ENCODE data around the gene EXD2.
"Not testable (repeated sequence)": the region's sequence is repeated elsewhere in the genome, so short reads cannot be mapped to it uniquely, and the experiment has no call there.

The EXD2 gene

DNA sequence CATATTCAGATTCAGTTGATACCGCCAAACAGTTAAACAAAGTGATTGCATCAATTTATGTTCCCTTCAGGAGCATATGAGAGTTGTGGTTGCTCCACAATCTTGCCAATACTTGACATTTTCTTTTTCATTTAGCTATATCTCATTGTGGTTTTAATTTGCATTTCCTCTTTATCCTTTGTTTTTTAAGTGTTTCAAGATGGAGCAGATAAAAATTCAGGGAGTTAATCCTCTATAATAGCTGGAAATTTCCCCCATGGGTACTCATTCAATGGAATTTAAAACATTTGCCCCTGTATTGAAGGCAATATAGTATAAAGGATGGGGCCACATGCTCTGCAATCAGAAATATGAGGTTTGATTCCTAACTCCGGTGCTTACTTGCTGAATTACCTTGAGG, 1.1 kb upstream of the EXD2 start:
- H3K4me3 ChIP-seq (ENCODE audit: low read depth, low read length), result no peak overlapping the region

DNA sequence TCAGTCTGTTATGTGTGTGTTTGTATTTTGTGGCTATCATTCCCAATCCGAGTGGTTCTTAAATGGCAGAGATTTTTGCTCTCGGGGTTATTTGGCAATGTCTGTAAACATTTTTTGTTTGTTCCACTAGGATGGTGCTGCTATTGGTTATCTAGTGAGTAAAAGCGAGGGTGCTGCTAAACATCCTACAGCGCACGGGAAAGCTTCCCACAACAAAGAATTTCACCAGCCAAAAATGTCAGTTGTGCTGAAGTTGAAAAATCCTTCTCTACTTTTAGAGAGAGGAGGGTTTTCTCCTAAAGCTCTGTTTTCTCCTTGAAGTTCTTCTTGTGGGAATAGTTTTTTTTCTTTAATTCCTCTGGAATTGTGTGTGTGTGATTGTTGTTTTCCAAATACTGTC, 2.4 kb downstream of the EXD2 start:
- no peak overlapping the region for H3K4me3 ChIP-seq (ENCODE audit: low read depth, low read length)

DNA sequence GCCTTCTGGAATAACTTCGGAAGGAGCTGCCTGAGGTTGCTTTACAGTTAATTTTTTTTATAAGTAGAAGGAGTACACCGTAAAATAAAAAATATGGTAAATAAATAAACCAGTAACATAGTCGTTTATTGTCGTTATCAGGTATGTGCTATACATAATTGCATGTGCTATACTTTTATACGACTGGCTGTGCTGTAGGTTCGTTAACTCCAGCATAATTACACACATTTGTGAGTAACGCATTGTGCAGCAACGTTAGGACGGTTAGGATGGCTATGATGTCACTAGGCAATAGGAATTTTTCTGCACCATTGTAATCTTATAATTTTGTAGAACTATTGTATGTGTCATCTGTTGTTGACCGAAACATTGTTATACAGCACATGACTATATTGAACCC, 8.5 kb downstream of the EXD2 start:
- H3K4me3 ChIP-seq (ENCODE audit: low read depth, low read length), result no peak overlapping the region

DNA sequence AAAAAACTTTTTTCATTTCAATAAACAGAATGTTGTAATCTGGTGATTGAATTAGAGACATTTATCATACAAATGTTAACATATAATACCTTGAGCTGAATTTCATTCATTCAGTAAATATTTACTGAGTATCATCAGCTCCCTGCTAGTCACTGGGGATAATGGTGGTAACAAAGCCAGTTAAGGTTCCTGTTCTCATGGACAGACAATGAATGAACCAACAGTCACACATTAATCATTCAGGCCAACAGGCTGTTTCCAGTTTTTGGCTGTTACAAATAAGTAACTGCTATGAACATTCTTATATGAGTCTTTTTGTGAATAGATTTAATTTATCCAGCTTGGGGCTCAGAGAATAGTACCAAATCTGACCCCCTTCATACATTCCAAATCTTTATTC, 13.5 kb downstream of the EXD2 start:
- no peak overlapping the region for H3K4me3 ChIP-seq (ENCODE audit: low read depth, low read length)

DNA sequence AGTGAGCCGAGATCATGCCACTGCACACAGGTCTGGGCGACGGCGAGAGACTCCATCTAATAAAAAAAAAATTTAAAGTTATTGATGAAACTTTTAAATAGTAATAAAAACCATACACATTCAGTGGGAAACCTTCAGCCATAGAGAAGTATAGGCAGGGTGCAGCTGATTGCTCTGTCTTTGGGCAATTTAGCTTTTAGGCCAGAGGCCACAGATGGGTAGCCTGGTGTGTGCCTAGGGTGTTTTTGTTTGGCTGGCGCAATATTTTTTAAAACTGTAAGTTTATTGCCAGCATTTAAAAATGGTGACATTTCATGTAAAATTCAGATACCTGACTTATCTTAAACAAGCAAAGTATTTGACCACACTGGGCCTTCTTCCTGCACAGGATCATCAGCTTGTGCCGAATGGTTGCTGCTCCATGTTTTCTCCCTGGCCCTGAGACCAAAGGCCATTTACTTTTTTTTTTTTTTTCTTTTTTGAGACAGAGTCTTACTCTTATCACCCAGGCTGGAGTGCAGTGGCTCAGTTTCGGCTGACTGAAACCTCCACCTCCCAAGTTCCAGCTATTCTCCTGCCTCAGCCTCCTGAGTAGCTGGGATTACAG, 16.2 kb downstream of the EXD2 start:
- H3K4me3 ChIP-seq (ENCODE audit: low read depth, low read length), result no peak overlapping the region

DNA sequence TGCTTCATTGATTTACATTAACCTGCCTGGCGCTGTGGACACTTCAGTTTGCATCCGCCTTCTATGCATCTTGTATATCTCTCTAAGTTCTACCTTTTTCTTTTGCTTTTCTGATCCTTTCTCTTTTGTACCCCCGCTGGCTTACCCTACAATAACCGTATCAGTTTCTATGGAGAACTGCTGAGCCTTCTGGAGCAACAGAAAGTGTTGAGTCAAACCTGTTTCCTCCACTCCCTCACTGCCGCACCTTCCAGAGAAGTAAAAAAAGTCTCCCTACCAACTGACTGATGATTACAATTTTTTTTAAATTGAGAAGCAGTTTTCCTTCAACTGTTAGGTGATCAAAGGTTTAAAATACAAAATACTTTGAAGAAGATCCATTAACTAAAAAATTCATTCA, 17.4 kb downstream of the EXD2 start:
- H3K4me3 ChIP-seq (ENCODE audit: low read depth, low read length), result no peak overlapping the region

DNA sequence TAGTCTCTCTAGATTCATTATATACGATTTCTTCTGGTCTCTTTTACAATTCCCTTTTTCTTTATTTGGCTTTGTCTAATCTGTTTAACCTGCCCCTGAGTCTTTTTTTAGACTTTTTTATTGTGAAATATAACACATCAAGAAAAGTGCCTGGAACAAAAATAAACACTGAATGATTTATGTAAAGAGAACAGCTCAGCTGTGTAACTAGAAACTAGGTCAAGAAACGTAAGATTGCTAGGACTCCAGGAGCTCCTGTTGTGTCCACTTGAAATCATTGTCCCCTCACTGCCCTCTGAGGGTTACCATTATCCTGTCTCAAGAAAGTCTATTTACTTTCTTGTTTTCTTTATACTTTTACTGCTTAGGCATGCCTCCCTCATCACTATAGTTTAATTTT, 23.1 kb downstream of the EXD2 start:
- H3K4me3 ChIP-seq (ENCODE audit: low read depth, low read length), result no peak overlapping the region

DNA sequence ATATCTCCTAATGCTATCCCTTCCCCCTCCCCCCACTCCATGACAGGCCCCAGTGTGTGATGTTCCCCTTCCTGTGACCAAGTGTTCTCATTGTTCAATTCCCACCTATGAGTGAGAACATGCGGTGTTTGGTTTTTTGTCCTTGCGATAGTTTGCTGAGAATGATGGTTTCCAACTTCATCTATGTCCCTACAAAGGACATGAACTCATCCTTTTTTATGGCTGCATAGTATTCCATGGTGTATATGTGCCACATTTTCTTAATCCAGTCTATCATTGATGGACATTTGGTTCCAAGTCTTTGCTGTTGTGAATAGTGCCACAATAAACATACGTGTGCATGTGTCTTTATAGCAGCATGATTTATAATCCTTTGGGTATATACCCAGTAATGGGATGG, 26.4 kb downstream of the EXD2 start:
- not testable (repeated sequence) for H3K4me3 ChIP-seq (ENCODE audit: low read depth, low read length)

DNA sequence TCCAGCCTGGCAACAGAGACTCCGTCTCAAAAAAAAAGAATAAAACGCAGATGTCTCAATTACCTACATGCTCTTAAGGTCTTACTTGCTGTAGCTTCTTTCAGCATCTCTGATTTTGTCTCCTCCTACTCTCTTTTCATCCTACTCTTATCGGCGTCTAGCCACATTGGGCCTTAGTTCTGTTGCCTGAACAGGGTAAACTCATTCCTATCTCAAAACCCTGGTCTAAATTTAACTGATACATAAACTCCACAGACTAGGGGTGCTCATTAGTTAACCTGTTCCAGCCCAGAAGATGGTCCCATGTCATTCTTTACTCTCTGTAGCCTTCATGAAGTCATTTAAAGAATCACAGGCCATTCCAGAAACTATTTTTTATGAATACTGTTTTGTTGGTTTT, 33.6 kb downstream of the EXD2 start:
- no peak overlapping the region for H3K4me3 ChIP-seq (ENCODE audit: low read depth, low read length)

DNA sequence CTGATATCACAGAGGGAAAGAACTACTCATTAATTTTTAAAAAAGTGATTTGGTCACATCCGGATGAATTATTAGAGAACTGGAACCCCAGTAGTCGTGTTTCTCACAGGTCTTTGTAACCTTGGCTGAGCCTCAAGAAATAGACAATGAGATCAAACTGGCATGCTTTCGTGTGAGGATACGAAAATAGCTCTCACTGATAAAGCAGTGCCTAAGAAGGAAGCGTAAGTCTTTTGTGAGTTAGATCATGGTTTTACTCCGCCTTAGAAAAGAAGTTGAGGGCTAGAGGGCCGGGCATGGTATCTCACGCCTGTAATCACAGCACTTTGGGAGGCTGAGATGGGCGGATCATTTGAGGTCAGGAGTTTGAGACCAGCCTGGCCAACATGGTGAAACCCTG, 34.9 kb downstream of the EXD2 start:
- H3K4me3 ChIP-seq (ENCODE audit: low read depth, low read length), result no peak overlapping the region

DNA sequence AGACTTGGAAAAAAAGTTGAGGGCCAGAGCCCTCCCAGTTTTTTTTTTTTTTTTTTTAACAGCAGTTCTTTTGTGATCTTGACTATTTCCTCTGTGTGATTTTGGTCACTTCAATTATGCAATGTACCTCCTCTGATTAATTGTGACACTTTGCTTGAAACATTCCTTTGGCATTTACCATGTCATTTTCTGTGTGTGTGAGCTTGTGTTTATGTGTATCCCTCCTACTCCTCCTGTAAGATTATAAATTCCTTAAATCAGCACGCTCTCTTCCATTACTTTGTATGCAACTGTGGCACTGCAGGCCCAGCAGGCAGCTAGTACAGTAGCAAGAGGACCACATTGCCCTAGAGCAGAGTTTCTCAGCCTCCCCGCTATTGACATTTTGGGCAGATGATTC, 35.4 kb downstream of the EXD2 start:
- H3K4me3 ChIP-seq (ENCODE audit: low read depth, low read length), result no peak overlapping the region

DNA sequence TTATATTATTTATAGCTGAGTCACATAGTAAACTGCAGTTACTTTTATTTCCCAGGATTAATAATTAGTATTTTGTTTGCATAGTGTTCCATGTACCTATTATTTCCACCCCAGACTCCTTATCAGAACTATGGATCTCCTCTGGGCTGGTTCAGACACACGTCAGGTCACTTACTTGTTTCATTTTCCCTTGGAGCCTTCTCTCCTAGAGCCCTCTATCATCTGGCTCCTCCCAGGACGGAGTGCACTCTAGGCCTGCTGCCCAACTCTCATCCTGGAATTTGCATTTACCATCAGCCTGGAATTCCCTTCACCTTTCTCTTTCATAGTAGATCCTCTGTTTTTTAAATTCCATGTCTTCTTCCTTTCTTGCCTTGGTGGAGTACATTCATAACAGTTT, 40.2 kb downstream of the EXD2 start:
- H3K4me3 ChIP-seq (ENCODE audit: low read depth, low read length), result no peak overlapping the region

DNA sequence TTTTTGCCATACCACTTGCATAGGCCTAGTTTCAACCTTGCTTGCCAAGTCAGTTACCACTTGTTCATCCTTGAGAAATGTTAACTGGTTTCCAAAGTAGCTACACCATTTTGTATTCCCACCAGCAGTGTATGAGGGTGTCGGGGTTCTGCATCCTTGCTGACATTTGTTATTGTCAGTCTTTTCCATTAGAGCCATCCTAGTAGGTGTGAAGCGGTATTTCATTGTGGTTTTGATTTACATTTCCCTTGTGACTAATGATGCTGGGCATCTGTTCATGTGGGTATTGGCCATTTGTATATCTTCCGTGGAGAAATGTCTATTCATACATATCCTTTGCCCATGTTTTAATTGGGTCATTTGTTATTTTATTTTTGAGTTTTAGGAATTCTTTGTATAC, 41.1 kb downstream of the EXD2 start:
- no peak overlapping the region for H3K4me3 ChIP-seq (ENCODE audit: low read depth, low read length)

DNA sequence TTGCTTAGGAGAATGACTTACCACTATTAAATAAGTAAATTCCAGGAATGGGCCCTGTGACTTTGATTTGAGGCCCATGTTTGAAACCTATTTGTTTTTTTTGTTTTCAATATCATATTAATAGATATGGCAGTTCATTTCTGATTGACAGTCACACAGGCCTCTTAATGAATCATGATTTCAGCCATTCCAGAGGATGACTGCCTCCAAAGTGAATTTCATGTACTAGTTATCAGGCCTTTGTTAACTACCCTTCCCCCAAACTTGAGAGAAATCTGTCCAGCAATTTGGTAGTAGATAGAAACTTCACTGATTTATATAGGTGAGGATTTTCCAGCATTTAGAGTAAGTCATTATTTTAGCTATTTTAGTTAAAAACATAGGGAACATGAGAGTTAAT, 42.8 kb downstream of the EXD2 start:
- H3K4me3 ChIP-seq (ENCODE audit: low read depth, low read length), result no peak overlapping the region

DNA sequence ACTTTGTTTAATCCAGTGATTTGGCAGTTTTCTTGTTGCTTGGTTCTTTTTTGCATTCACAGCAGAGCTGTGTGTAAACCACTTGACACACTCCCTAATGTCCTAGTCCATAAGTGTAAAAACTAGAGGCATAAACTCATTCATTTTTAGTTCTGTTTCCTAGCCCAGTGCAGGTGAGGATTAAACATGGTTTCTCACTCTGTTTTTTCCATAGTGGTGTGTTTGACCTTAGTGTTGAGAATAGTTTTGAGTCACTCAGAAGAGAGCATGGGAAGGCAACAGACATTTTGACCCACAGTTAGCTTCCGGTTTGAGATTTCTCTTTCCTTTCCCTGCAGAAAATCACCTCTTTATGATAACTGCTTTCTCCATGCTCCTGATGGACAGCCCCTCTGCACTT, 44.4 kb downstream of the EXD2 start:
- H3K4me3 ChIP-seq (ENCODE audit: low read depth, low read length), result no peak overlapping the region

DNA sequence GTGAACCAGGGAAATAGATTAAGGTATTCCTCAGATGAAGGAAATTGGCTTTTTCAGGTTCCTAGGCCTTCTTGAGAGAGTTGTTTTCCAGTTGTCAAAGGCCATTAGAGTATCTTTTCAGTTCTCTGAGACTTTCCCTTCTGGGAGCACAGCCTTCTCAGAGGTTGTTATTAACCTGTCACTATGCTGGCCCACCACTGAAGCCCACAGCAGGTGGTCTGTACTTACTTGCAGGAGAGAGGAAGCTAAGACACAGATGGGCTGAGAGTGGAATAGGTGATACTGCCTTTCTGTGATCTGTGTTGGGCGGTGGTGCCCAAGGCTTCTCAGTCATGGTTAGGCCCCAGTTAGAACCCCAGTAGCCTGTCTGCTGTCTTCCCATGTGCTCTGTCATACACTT, 45.8 kb downstream of the EXD2 start:
- H3K4me3 ChIP-seq (ENCODE audit: low read depth, low read length), result no peak overlapping the region

DNA sequence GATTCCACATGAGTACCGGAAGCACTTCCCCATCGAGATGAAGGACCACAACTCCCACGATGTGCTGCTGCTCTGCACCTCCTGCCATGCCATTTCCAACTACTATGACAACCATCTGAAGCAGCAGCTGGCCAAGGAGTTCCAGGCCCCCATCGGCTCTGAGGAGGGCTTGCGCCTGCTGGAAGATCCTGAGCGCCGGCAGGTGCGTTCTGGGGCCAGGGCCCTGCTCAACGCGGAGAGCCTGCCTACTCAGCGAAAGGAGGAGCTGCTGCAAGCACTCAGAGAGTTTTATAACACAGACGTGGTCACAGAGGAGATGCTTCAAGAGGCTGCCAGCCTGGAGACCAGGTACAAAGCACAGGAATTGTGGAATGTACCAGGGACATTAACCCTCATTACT, 46.3 kb downstream of the EXD2 start:
- H3K4me3 ChIP-seq (ENCODE audit: low read depth, low read length), result no peak overlapping the region

DNA sequence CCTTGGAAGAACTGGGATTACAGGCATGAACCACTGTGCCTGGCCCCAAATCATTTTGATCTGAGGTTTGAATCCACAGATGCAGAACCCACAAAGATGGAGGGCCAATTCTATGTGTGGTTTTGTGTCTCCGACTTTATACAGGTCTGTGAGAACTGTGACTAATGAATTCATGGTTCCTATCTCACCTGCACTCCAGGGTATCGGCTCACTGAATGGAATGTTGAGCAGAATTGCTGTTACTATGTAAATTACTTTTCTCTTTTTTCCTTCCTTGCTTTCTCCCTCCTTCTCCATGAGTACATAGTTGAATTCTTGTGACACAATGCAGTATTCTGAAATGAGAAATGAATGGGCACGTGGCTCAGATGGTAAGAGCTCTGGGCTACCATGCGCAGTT, 47.6 kb downstream of the EXD2 start:
- H3K4me3 ChIP-seq (ENCODE audit: low read depth, low read length), result no peak overlapping the region

DNA sequence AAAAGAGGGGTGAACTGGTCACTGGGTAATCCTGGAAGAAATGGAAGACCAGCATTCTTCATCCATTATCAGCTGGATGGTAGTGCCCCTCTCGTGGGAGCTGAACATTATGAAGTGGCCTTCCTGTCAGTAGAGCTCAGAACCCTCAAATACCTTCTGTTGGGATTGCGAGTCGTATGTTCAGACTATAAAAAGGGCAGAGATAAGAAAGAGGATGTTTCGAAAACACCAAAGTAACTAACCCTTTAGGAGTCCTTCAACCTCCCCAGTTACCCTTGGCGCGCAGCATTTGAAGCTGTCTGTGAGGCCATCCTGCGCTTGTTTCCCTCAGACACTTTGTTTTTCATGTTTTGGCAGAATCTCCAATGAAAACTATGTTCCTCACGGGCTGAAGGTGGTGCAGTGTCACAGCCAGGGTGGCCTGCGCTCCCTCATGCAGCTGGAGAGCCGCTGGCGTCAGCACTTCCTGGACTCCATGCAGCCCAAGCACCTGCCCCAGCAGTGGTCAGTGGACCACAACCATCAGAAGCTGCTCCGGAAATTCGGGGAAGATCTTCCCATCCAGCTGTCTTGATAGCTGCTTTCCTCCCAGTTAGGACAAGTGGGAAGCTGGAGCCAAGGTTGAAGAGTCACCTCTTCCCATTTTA, 49.4 kb downstream of the EXD2 start:
- H3K4me3 ChIP-seq (ENCODE audit: low read depth, low read length), result no peak overlapping the region

DNA sequence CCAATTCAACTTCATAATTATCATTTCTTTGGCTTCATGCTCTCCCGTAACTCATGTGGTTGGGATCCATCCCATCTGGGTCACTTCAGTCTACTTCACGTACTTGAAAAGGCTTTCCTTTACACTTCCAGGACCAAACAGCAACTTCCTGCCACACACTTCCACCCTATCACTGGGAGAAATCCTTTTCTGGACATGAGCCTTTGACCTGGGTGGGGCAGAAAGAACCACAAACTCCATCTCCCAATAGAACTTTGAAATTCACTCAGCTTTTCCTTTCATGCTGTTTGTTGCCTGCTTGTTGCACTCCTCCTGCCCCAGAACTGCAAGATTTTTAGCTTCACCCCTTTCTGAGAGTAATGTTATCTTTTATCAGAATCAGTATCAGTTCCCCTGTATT, 50.3 kb downstream of the EXD2 start:
- no peak overlapping the region for H3K4me3 ChIP-seq (ENCODE audit: low read depth, low read length)

DNA sequence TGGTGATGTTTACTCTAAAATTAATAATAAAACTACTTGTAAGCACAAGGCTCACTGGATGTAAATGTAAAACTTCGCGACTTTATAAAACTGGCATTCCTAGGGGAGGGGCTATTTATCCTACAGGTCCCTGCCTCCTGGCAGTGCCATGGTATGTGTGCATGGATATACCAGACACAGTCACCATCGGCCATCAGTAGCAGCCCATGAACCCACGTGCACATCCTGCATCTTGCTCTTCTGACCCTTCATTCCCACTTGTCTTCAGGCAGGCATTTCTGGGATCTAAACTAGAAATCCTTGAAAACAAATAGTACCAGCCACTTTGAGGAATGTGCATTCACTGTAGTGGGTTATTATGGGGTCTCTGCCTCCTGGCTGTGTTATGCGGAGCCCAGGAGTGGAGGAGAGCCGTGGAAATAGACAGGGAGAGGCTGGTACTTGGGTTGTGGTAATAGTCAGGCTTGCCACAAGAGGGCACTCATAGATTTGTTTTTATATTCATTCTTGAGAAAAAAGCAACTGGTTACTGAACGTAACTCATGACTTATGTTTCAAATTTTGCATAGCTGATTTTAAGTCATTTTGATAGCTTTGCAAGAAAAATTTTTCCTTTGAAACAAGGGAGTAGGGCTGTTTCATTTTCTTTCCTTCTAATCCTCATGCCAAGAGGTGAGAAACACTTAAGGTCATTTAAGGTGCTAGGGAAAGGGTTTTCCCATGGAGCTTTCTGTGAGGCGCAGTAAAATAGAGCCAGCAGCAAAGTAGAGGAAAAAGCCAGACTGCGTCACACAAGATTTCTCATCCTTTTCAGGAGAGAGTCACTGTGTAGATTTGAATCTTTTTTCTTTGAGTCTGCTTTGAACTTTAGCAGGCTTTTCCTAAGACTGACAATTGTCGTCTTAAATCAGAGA, 51.3 kb downstream of the EXD2 start:
- H3K4me3 ChIP-seq (ENCODE audit: low read depth, low read length), result no peak overlapping the region

DNA sequence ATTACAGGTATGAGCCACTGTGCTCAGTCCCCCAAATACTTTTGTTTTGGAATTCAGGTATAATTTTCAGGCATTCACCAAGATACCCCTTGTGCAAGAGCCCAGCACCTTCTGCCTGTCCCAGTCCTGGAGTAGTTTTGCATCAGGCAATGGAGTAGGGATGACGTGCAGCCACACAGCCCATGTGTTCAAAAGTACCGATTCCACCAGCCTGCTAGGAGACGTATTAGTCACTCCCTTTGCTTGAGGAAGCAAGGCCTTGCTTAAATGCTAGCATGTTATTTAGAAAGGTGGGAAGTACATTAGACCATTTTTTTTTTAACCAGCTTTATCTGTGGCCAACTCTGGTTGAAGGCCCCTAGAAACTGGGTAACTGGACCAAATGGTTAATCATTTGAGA, 53.6 kb downstream of the EXD2 start:
- H3K4me3 ChIP-seq (ENCODE audit: low read depth, low read length), result no peak overlapping the region
